Ammon's horn (tissue), 1 donor: ENCODE data around the gene COL23A1.
A peak's percentile ranks its signal among the peaks of the same experiment; 100 is the strongest.

Experiments used
- DNase-seq: peaks from one replicate; pipeline ENCODE4 v3.0.0-alpha.2; 2016; ENCODE audit warnings: low spot score

COL23A1 gene

GRCh38 chr5:178337334-178337741 lies 252.9 kb downstream of the COL23A1 start:
- no peak for DNase-seq

- peak; percentile 32 for DNase-seq
Observed at GRCh38 chr5:178336889-178337288, 253.3 kb downstream of the COL23A1 start.

GRCh38 chr5:178335302-178336030 lies 254.7 kb downstream of the COL23A1 start:
- no peak for DNase-seq

- no peak for DNase-seq
Observed at GRCh38 chr5:178334861-178335260, 255.3 kb downstream of the COL23A1 start.

- no peak for DNase-seq
Observed at GRCh38 chr5:178333821-178334481, 256.2 kb downstream of the COL23A1 start.

GRCh38 chr5:178332210-178332641 lies 258.0 kb downstream of the COL23A1 start:
- no peak for DNase-seq

- DNase-seq = peak; percentile 93
Observed at GRCh38 chr5:178331491-178331996, 258.6 kb downstream of the COL23A1 start.

GRCh38 chr5:178330791-178331404 lies 259.3 kb downstream of the COL23A1 start:
- peak; percentile 55 for DNase-seq

- DNase-seq = no peak
Observed at GRCh38 chr5:178328826-178329730, 261.1 kb downstream of the COL23A1 start.

GRCh38 chr5:178327931-178328711 lies 262.1 kb downstream of the COL23A1 start:
- DNase-seq = no peak

- DNase-seq = no peak
Observed at GRCh38 chr5:178327446-178327845, 262.7 kb downstream of the COL23A1 start.

- no peak for DNase-seq
Observed at GRCh38 chr5:178326374-178326715, 263.8 kb downstream of the COL23A1 start.

GRCh38 chr5:178325679-178326373 lies 264.4 kb downstream of the COL23A1 start:
- no peak for DNase-seq

GRCh38 chr5:178325311-178325678 lies 264.9 kb downstream of the COL23A1 start:
- no peak for DNase-seq

- no peak for DNase-seq
Observed at GRCh38 chr5:178324481-178325310, 265.5 kb downstream of the COL23A1 start.

- DNase-seq = no peak
Observed at GRCh38 chr5:178323961-178324360, 266.2 kb downstream of the COL23A1 start.

- DNase-seq = no peak
Observed at GRCh38 chr5:178323541-178323865, 266.7 kb downstream of the COL23A1 start.

- no peak for DNase-seq
Observed at GRCh38 chr5:178322736-178323540, 267.3 kb downstream of the COL23A1 start.

- no peak for DNase-seq
Observed at GRCh38 chr5:178320281-178320855, 269.8 kb downstream of the COL23A1 start.
